ENCODE data around the gene ACAP3.

Gene ACAP3

GRCh38 chr1:1242461-1243265, 65.1 kb downstream of the ACAP3 start:
- DNase-seq: no peak

All from activated gamma-delta T cell (primary cell).